ENCODE data around the gene LAMTOR5.
"Not testable (repeated sequence)": the region's sequence is repeated elsewhere in the genome, so short reads cannot be mapped to it uniquely, and the experiment has no call there.

DNA sequence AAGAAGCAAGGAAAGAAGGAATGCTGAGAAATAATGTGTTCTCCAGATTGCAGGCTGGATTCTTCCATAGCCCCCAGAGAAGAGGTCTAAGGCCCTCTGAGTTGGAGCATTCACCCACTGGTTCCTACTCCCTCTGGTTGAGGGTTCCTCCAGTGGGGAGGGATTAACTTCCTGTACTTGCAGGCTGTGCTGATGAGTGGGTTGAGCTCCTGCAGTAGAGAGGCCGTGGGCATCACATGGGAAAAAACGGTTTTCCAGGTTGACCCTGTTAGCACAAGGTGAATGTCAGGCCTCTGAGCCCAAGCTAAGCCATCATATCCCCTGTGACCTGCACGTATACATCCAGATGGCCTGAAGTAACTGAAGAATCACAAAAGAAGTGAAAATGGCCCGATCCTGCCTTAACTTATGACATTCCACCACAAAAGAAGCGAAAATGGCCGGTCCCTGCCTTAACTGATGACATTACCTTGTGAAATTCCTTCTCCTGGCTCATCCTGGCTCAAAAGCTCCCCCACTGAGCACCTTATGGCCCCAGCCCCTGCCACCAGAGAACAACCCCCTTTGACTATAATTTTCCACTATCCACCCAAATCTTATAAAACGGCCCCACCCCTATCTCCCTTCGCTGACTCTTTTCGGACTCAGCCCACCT, 30.3 kb upstream of the LAMTOR5 start:
- not testable (repeated sequence) for TF ChIP-seq CTCF, POLR2A (IDR thresholded peaks at IDR 0.05)

Measured in thyroid gland (tissue), 4 donors.